Activated effector memory CD4-positive, alpha-beta T cell treated with anti-CD3 and anti-CD28 coated beads, Interleukin-2, amount 50 U/mL, for 16 hours (primary cell): Measurements from ENCODE around the gene NKX1-2.

ENCODE experiments used
- DNase-seq: peaks from one replicate; pipeline ENCODE4 v3.0.0-alpha.2; 2020

The NKX1-2 gene

GRCh38 chr10:124474514-124475070 is 24.8 kb upstream of the NKX1-2 start:
- DNase-seq: no peak

DNA sequence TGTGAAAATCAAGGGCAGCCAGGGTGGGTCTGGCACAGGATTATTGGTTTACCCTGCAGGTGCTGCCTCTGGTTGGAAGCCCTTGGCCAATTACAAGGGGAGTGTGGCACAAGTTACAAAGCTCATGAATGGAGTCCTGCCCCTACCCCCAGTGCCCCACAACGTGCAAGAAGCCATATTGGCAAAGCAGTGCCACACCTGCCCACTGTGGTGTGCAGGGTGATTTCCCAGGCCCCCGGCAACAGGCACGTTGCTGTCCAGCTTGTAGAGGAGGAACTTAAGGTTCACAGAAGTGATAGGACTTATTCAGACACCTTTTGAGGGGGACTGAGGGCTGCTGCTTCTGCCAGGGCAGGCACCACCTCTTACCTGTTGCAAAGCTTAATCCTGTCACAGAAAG is 23.2 kb upstream of the NKX1-2 start:
- DNase-seq: no peak

DNA sequence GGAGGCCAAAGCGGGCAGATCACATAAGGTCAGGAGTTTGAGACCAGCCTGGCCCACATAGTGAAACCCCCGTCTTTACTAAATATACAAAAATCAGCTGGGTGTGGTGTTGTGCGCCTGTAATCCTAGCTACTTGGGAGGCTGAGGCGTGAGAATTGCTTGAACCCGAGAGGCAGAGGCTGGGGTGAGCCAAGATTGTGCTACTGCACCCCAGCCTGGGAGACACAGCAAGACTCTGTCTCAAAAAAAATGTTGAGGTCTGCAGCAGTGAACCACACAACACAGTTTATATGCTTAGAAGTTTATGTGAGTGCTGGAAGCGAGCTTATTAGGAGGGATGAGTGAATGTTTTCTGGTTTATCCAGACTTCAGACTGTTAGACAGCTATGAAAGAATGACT is 22.2 kb upstream of the NKX1-2 start:
- DNase-seq: no peak

DNA sequence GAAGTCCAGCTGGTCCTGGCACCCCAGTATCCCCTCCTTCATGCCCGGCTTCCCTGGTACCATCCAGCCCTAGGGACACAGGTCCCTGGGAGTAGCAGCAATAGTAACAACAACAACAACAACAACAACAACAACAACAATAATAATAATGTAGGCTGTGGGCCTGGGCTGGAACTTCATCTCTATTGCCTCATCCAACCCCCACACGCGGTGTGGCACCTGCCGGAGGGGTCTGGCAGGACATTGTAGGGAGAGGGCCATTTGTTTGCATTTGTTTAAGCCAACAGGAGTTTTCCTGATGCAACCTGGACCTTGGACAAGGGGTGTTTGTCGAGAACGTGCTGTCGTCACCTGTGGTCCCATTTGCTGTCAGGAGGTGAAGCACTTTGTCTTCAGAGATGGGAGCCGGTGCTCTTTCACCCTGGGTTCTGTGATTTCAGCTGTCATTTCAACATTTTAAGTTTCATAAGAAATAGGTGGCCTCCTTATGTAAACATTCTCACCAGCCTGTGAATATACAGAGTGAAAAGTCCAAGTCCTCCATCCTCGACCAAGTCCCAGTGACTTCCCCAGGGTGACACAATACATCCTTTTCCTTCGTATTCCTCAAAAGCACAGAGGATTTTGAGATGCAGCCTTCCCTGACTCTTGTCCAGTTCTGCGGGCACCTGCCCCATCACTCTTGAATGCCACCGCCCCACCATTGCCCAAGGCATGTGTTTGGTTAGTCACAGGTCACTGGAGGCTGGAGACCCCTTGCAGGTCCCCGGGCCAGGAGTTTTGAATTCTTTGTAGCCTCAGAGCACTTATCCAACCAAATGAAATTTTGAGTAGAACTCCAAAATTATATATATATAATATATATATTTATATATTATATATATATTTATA is 21.0 kb upstream of the NKX1-2 start:
- no peak for DNase-seq

DNA sequence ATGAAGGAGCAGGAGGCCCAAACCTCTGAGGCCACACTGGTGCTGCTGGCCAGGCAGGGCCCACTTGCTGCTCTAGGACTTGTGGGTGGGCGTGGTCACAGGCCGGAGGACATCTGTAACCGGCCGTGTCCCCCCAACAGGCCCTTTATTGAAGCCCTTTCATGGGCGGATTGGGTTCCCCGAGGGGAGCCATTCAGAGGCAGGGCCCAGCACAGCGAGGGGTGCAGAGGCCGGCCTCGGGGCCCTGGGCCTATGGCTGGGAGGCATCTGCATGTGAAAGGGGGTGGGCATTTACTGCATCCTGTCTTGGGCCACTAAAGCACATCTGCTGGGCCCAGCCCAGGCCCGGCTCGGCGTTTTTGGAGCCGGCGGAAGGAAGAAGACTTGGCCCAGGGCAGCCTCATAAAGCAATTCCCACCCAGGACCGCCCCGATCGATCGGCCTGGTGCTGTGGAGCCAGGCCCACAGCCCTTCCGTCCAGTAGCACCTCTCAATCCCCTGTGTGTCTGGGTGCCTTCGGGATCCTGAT is 20.2 kb upstream of the NKX1-2 start:
- no peak for DNase-seq

DNA sequence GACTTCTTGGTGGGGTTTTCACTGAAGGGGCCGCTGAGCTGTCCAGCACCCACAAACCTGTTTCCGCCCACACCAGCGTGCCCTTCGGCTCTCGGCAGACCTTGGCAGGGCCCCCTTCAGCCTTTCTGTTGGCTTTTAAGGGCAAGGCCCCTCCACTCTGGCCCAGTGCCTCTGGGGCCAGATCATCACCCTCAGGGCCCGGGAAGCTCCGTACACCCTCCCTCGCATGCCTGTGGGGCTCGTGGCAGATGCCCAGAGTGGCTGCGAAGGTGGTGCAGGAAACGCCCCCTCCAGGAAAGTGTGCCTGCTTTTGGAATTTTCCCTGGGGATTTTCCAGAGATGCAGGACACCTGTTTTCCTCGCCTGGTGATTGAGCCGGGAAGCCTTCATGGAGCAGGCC is 18.8 kb upstream of the NKX1-2 start:
- no peak for DNase-seq

DNA sequence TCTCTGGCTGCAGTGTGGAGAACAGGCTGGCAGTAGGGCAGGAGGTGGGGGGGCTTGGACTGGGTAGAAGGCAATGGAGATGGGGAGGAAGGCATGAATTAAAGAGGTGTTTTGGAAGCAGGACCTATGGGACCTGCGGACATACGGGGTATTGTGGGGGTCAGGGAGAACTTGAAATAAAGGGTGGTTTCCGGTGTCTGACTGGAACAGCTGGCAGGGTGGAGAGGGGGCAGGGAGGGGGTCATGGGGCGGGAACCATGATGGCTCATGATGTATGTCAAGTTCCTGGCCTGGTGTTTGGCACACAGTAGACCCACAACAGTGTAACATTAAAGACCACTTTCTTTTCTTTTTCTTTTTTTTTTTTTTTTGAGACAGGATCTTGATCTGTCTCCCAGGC is 17.3 kb upstream of the NKX1-2 start:
- DNase-seq: no peak

GRCh38 chr10:124465777-124466488 is 16.1 kb upstream of the NKX1-2 start:
- no peak for DNase-seq

GRCh38 chr10:124465003-124465776 is 15.4 kb upstream of the NKX1-2 start:
- no peak for DNase-seq

DNA sequence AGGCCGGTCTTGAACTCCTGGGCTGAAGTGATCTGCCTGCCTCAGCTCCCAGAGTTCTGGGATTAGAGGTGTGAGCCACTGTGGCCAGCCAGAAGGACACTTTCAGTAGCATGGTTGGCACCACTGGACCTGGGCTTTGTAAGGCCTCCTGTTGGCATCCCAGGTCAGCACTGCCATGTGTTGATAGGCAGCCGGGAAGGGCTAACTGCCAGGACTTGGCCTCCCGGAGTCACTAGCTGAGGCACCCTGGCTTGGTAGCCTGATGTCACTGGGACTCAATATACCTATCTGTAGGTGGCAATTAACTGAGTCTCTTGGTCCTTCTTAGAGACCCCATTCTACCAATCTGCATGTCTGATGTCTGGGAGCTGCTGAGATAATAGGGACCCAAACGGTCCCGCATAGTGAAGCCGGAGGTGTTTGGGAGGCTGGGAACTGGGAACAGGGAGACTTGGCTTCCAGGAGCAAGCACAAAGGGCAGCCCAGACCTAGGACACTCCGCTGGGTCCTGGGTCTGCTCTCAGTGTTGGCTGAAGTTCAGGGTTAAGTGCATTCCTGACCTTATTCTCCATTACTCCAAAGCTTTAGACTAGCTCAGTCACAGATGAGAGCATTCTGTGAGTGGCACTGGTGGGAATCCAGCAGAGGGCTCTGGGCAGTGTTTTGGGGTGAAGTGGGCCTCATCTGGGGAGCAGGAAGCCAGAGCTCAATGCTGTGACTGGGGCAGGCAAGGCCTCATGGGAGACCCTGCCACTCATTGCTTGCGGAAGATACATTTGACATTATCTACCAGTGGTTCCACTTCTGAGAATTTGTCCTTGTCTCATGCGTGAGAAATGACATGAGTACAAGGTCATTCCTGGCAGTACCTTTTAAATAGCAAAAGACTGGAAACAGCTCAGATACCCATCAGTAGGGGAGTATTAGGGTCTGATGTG is 14.5 kb upstream of the NKX1-2 start:
- DNase-seq: no peak

GRCh38 chr10:124462348-124462695 is 12.5 kb upstream of the NKX1-2 start:
- DNase-seq: no peak

DNA sequence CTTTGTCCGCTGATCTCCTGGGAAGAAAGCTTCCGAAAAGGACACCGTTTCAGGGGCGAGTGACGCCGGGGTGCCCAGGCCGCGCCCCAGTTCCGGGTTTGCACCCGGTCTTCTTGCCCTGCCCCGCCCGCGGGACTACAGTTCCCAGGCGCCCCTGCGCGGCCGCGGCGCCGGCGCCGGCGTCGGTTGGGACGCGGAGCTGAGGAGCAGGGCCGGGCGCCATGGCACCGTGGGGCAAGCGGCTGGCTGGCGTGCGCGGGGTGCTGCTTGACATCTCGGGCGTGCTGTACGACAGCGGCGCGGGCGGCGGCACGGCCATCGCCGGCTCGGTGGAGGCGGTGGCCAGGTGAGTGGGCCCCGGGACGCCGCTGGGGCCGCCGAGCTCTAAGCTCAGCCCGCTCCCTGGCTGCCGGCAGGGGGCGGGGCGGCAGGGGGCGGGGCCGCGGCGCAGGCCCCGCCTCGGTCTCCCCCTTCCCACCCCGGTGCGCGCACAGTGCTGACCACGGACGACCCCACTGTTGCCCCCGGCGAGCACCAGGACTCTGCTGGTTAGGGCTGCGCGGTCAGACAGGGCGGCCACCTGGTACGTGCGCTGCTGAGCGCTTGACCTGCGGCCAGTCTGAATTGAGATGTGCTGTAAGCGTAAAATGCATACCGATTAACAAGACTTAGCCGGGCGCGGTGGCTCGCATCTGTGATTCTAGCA is 12.0 kb upstream of the NKX1-2 start, which contains the start of gene LHPP:
Gene LHPP (plus strand): TSS at position 182 of the 706 bp plus-strand sequence. CDS start 40 bp downstream, at position 222.
- DNase-seq: peak; percentile 95

DNA sequence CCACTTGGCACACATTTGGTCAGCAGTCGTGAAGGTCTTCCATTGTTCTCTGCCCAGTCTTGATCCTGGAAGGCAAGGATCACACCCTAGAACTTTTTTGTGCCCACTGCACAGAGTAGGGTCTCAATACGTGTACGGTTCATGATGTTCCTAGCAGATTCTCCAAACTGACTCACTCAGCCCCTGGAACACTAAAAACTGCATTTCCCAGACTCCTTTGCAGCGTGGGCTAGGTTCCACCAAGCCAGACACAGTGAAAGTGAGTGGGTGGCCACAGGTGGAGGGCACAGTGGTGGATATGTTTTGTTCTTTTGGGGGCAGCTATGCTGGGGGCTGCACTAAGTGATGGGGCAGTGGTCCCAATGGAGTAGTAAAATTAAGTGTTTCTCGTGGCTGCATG is 10.3 kb upstream of the NKX1-2 start:
- no peak for DNase-seq

DNA sequence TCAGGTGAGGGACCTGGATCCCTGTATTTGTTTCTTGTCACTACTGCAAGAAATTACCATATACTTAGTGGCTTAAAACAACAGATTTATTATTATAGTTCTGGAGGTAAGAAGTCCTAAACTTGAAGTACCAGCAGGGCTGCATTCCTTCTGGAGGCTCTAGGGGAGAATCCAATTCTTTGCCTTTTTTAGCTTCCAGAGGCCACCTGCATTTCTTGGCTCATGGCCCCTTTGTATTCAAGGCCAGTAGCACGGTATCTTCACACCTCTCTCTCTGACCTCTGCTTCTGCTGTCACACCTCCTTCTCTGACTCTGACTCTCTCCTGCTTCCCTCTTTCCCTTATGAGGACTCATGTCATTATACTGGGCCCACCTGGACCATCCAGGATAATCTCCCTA is 9.6 kb upstream of the NKX1-2 start:
- no peak for DNase-seq

GRCh38 chr10:124458889-124459288 is 9.1 kb upstream of the NKX1-2 start:
- DNase-seq: no peak

DNA sequence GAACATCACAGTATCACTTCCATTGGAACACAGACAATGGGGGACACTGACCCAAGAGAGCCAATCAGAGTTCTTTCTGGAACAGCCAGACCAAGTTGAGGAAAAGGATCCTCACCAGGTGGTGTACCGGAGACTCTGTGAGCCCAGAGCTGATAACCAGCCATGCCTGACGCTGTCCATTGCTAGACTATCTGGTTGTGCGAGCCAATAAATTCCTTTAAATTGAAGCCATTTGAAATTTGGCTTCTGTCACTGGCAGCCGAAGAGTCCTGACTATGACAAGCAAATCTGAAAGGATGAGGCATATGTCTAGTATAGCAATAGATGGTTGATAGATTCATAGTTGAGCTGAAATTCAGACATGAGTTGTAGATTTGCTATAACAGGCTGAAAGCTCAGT is 8.6 kb upstream of the NKX1-2 start:
- DNase-seq: no peak

DNA sequence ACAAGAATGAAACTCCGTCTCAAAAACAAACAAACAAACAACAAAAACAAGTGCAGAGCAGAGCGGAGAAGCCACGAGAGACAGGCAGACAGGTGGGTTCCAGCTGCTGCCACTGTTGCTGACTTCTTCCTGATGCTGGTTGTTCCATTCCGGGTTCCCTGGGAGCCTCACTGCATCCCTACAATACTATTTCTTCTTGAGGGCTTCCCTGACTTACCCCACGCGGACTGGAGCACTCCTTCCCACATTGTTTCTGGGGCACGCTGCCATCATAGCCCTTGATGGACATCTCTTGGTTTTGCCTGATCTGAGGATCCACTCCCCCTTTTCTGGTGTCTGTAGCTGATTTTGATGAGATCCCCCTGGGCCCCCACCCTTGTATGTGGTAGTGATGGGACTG is 5.6 kb upstream of the NKX1-2 start:
- DNase-seq: no peak

DNA sequence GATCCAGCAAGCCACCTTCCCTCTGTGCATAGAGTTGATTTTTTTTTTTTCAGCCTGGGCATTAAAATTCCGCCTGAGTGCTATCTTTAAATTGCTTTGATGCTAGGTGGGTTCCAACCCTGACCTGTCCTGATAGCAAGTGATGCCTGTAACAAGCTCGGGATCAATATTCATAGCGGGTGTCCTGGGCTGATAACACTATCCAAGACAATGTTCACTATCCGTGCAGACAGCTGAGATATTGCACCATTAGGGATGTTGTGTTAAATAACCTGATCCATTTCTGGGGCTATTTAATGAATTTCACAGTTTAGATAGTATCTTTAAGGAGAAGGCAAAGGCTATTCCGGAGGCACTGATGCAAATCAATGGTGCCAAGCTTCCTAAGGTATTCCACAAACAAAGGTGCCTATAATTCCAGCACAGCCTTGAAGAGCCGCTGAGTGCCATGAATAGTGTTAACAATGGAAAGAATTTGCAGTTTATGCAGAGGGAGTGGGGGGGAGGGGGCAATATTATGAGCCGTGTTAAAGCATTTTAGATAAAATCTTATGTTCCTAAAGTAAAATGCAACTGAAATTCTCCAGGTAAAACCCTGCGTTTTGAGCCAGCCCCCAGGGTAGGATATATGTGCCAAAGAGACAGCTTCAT is 4.2 kb upstream of the NKX1-2 start:
- DNase-seq: no peak

DNA sequence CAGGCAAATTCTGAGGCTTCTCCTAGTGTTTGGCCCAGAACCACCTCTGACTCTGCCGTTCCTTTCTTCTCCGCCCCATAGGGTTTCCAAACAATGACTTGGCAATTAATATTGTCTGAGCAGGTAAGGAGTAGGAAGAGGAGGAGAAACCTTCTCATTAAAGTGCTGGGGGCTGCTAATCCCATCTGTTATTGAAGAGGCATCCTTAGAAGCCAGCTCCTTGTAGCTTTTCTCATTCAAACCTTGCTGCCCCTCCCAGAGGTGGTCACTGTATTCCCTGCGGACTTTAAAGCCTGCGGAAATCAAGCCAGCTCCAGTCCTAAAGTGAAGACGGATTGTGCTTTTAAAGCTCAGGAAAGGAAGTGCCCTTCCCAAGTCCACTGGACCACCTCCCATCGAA is 1.4 kb upstream of the NKX1-2 start:
- no peak for DNase-seq

GRCh38 chr10:124450783-124451057 is 885 bp upstream of the NKX1-2 start:
- no peak for DNase-seq
